NCI-H2081 treated with DMSO at 0.1 percent for 48 hours (cell line): ENCODE data around the gene DLGAP1.
"Not testable (repeated sequence)": the region's sequence is repeated elsewhere in the genome, so short reads cannot be mapped to it uniquely, and the experiment has no call there.

ENCODE experiments used
- DNase-seq: peaks from one replicate; lab custom pipeline; 2025; lab: John Stamatoyannopoulos, UW

Gene DLGAP1

GRCh38 chr18:3601106-3601755 lies 853.9 kb downstream of the DLGAP1 start:
- DNase-seq: not testable (repeated sequence)

DNA sequence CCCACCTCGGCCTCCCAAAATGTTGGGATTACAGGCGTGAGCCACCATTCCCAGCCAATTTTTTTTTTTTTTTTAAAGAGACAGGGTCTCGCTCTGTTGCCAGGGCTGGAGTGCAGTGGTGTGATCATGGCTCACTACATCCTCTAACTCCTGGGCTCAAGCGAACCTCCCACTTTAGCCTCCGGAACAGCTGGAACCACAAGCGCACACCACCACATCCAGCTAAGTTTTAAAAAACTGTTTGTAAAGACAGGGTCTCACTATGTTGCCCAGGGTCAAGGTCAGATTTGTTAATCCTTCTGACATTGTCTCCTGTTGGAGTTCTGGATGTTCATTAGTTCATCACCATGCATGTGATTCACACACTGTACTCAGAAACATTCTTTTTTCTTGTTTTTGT lies 855.2 kb downstream of the DLGAP1 start:
- no peak for DNase-seq

DNA sequence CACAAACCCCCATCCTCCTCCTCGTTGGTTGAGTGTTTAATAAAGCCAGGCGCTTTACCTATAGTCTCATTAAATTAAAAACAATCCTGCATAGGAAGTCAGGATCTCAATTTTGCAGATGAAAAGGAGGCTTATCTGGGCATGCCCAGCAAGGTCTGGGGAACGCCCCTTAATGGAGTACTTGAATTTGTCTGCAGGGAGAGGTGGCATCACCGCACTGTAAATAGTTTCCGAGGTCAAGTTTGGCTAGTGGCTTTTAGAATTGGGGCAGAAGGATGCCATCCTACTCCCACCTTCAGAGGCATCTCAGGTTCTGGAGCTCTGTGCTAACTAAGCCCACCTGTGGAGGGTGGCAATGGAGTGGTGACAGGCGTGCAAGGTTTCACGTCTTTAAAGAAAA lies 855.9 kb downstream of the DLGAP1 start:
- no peak for DNase-seq

DNA sequence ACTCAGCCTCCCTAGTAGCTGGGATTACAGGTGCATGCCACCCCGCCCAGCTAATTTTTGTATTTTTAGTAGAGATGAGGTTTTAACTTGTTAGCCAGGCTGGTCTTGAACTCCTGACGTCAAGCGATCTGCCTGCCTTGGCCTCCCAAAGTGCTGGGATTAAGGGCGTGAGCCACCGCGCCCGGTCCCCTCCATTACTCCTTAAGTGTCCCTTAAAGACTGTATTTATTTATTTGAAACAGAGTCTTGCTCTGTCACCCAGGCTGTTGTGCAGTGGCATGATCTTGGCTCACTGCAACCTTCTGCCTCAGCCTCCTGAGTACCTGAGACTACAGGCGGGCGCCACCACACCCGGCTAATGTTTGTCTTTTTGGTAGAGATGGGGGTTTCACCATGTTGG lies 856.5 kb downstream of the DLGAP1 start:
- DNase-seq: no peak

DNA sequence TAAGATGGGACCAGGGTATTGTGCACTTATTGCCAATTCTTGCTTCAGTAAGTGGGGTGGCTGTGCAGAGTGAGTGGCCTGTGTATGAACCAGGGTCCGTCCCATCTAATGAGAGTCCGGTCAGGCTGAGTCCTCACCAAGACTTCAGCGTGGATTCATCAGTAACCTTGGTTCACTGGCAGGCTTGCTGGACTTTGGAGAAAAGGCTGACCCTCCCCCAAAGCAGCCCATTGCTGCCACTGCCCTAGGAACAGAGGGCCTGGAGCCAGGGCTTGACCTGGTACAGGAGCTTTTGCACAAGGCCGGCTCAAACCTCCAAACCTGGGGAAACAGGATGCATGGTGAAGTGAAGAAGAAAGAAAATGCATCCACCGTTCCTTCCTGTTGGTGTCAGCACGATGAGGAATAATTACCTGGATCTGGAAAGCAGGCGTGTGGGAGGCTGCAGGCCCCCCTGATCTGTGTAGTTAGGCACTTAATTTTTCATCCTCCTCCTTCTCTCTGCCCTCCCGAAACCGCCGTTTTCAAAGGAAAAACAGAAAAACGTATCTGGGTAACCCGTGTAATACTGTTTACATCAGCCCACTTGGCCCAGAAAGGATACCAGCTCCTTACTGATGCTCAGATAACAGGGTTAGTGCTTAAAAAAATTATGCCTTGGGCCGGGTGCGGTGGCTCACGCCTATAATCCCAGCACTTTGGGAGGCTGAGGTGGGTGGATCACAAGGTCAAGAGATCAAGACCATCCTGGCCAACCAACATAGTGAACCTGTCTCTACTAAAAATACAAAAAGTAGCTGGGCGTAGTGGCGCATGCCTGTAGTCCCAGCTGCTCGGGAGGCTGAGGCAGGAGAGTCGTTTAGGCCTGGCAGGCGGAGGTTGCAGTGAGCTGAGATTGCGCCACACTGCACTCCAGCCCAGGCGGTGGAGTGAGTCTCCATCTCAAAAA lies 857.4 kb downstream of the DLGAP1 start:
- DNase-seq: no peak

- no peak for DNase-seq
Measured at GRCh38 chr18:3596637-3597384, 858.3 kb downstream of the DLGAP1 start.

DNA sequence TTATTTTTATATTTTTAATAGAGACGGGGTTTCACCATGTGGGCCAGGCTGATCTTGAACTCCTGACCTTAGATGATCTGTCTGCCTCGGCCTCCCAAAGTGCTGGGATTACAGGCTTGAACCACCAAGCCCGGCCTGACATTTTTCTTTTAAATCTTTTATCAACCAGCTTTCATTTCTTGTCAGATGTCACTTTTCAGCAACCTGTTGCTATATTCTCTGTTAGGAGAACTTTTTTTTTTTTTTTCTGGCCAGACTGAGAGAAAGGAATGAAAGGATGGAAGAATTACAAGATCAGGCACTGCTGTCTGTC lies 858.8 kb downstream of the DLGAP1 start:
- no peak for DNase-seq

DNA sequence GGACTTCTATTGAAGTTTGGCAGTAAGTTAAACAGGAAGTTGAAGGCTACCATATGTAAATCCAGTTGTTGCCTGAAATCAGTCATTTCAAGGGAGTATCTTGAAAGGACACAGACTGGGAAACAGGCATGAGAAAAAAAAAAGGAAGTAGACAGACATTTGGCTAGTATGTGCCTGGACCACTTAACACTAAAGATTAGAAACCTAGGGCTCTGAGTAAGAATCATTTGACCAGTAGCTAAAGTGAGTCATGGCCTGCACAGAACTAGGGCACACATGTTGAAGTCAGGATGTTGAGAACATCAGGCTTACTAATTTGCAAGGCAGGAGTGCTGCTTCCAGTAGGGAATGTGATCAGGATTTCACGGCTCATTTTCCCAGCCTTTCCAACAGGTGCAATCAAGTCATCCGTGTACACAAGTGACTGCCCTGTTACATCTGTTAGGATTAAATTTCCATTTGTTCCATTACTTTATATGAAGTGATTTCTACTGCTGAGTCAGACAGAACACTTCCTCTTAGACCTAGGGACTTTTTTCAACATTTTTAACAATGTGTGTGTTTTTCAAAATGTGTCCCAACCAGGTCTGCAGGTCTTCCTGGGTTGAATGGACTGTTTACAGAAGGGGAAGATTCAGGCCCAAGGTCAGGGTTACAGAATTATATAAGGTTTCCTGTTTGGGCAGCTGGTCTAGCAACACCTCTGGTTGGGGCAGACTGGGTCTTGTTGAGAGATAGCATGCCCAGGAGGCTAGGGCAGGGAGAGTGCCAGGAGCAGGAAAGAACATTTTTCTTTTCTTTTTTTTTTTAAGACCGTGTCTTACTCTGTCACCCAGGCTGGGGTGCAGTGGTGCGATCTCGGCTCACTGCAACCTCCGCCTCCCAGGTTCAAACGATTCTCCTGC lies 859.5 kb downstream of the DLGAP1 start:
- no peak for DNase-seq

- DNase-seq: no peak
Measured at GRCh38 chr18:3594760-3595368, 860.2 kb downstream of the DLGAP1 start.

DNA sequence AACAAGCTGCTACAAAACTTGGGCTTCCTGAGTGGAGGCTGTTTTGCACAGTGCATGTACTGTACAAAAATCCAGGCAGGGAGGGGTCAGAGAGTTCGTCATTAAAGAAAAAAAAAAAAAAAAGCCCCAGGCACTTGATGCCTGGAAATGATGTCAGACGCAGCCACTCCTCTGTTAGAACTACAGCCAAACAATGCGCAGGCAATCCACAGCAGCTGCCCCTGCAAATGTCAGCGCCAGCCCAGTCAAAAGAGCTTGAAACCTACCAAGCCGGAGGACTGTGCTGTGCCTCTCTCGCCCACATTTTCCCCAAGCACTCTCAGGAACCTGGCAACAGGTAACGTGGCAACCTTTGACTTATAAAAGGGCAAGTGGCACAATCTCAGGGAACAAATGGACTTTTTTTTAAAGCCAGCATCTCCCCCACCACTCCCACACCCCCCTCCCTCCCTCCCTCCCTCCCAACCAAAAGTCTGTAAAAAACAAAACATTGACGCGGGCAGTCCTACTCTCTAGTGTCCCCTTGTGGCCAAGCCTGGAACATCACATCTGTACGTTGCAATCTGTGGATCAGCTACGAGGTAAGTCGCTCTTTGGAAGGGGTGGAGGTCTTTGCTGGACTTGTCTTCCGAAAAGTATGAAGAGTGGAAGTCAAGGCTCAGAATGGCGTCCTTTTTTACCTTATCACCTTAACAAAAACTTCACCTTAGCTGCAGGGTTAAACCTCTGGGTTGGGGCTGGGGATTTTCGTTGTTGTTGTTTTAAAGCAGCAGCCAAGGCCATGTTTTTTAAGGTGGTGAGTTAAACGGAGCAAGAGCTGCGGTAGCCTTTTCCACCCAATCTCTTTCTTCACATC lies 861.0 kb downstream of the DLGAP1 start:
- DNase-seq: peak; percentile 70

- DNase-seq: no peak
Measured at GRCh38 chr18:3593381-3593903, 861.7 kb downstream of the DLGAP1 start.

DNA sequence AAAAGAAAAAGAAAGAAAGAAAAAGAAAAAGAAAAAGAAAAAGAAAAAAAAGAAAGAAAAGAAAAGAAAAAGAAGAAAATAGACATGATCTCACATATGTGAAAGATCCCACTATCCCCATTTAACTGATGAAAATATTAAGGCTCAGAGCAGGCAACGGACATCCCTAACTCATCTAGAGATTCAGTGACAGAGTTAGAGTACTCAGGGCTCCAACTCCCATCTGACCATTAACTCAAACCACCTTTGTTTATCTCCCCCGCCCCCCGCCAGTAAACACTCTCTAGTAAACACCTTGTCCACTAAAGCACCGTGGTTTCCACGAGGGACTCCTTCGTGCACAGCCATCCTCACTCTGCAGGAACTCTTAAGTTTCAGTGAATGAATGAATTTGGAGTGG lies 862.2 kb downstream of the DLGAP1 start:
- no peak for DNase-seq

DNA sequence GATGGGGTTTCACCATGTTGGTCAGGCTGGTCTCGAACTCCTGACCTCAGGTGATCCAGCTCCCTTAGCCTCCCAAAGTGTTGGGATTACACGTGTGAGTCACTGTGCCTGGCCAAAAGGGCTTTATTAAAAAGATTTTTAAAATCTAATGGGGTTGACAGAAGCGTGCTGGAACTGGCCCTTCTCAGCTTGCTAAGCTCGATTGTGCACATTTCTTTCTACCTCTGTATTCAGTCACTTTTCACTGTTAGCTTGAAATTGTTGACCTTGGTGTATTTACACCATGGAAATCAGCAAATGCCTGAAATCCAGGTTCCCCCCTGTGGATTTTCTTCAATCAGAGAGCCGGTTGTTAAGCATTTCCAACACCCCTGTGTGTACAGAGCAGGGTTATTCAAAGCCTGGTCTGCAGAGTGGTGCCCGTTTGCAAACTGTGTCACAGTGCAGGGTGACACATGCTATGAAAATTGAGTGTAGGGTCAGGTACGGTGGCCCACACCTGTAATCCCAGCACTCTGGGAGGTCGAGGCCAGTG lies 864.9 kb downstream of the DLGAP1 start:
- DNase-seq: no peak

DNA sequence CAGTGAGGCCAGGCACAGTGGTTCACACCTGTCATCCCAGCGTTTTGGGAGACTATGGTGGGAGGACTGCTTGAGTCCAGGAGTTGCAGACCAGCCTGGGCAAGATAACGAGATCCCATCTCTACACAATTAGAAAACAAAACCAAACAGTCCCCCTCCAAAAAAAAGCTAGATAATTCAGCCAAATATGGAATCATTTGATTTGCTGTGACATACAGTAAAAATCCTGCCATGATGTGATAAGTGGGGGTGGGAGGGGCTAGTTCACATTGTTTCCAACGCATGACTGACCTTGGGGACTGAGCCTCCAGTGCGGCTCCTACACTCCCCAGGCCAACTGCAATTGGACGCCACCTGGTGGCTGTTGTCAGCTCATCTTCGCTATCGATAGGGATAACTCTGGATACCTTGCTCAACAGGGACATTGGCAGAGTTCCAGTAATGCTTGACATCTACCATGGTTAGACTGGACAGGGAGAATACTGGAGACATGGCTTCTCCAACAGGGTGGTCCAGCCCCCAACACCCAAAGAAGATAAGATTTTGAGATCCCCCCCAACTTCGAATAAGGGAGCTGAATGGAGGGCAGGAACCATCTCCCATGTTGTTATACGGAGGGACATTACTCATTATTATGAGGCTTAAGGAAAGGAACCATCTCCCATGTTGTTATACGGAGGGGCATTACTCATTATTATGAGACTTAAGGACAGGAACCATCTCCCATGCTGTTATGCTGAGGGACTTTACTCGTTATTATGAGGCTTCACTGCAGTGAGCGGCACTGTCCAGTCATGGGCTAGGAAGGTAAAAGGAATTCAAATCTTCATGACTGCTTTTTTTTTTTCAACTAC lies 869.2 kb downstream of the DLGAP1 start:
- DNase-seq: no peak

GRCh38 chr18:3584897-3585460 lies 870.1 kb downstream of the DLGAP1 start:
- DNase-seq: no peak

GRCh38 chr18:3584266-3584861 lies 870.7 kb downstream of the DLGAP1 start:
- DNase-seq: no peak

DNA sequence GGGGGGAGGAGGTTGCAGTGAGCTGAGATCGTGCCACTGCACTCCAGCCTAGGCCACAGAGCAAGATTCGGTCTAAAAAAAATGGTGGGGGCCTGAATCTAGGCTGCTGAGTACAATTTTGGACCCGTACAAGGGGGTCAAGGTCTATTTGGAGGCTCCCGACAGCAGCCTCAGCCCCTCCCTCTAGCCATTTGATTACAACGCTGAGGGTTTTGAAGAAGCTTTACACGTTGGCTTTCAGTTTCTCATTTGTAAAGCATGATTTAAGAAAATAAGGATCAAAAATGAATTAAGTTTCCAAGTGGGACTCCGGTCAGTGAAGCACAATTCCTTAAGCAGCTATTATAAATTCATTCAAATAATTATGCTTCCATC lies 871.2 kb downstream of the DLGAP1 start:
- DNase-seq: no peak
